ENCODE results near the gene FKBP8.

DNA sequence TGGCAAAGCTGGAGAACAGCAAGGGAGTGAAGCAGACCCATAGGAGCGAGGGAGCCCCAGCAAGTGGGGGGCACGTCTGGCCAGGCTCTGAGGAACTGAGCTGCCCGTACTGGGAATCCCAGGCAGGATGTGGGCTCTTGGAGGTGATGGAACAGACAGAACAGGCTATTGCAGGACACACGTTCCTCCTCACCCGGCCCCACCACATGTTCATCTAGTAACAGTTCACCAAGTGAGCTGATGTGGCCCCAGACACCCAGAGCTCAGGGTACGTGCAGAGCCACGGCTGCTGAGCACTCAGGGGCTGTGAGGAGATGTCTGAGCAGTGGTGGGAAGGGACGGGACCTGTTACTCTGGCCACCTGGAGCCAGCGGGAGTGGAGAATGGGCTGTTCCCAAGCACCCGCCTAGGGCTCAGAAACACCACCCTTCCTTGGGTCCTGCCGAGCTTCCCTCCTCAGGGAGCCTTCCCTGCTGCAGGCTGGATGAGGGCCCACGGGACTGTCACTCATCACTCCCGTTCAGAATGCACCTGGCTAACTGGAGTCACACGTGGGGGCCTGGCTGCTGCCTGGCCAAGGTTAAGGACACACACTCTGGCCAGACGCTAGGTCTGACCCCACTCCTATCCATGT, 39.9 kb downstream of the FKBP8 start:
- no peak for TF ChIP-seq CTCF (IDR thresholded peaks at IDR 0.05; ENCODE audit: low read depth, low read length)
- TF ChIP-seq EZH2phosphoT487 (IDR thresholded peaks at IDR 0.05; ENCODE audit: low read depth), result no peak
